ENCODE measurements around the gene NCAPD2.
"Not testable (repeated sequence)": the region's sequence is repeated elsewhere in the genome, so short reads cannot be mapped to it uniquely, and the experiment has no call there.

NCAPD2 gene

GRCh38 chr12:6492838-6493496 is 935 bp upstream of the NCAPD2 start, which contains the start of gene MRPL51:
MRPL51 (minus strand) TSS chr12:6493262; CDS start chr12:6493136, 126 bp downstream.
- peak; percentile 98 for DNase-seq (ENCODE audit: low spot score)

GRCh38 chr12:6494258-6494743 is 399 bp downstream of the NCAPD2 start:
- no peak for DNase-seq (ENCODE audit: low spot score)

GRCh38 chr12:6494968-6495367 is 1.1 kb downstream of the NCAPD2 start:
- DNase-seq (ENCODE audit: low spot score), result no peak

- not testable (repeated sequence) for DNase-seq (ENCODE audit: low spot score)
Observed at GRCh38 chr12:6497291-6497690, 3.4 kb downstream of the NCAPD2 start.

- peak; percentile 9 for DNase-seq (ENCODE audit: low spot score)
Observed at GRCh38 chr12:6500466-6500865, 6.6 kb downstream of the NCAPD2 start.

GRCh38 chr12:6507102-6507998 is 13.4 kb downstream of the NCAPD2 start:
- DNase-seq (ENCODE audit: low spot score), result no peak

GRCh38 chr12:6508087-6508486 is 14.2 kb downstream of the NCAPD2 start:
- no peak for DNase-seq (ENCODE audit: low spot score)

- DNase-seq (ENCODE audit: low spot score), result no peak
Observed at GRCh38 chr12:6520186-6520585, 26.3 kb downstream of the NCAPD2 start.

GRCh38 chr12:6522193-6522592 is 28.3 kb downstream of the NCAPD2 start:
- DNase-seq (ENCODE audit: low spot score), result no peak

GRCh38 chr12:6523708-6524107 is 29.8 kb downstream of the NCAPD2 start:
- no peak for DNase-seq (ENCODE audit: low spot score)

GRCh38 chr12:6524648-6525047 is 30.7 kb downstream of the NCAPD2 start:
- DNase-seq (ENCODE audit: low spot score), result no peak

GRCh38 chr12:6526201-6526600 is 32.3 kb downstream of the NCAPD2 start:
- no peak for DNase-seq (ENCODE audit: low spot score)

GRCh38 chr12:6526766-6527525 is 33.0 kb downstream of the NCAPD2 start:
- DNase-seq (ENCODE audit: low spot score), result no peak

GRCh38 chr12:6527711-6528110 is 33.8 kb downstream of the NCAPD2 start:
- DNase-seq (ENCODE audit: low spot score), result no peak

- no peak for DNase-seq (ENCODE audit: low spot score)
Observed at GRCh38 chr12:6528539-6529235, 34.8 kb downstream of the NCAPD2 start.

GRCh38 chr12:6529291-6529737 is 35.4 kb downstream of the NCAPD2 start:
- DNase-seq (ENCODE audit: low spot score), result no peak

- DNase-seq (ENCODE audit: low spot score), result no peak
Observed at GRCh38 chr12:6530576-6531260, 36.8 kb downstream of the NCAPD2 start.

GRCh38 chr12:6532051-6532926 is 38.4 kb downstream of the NCAPD2 start:
- peak; percentile 75 for DNase-seq (ENCODE audit: low spot score)

- DNase-seq (ENCODE audit: low spot score), result peak; percentile 88
Observed at GRCh38 chr12:6532927-6533652, 39.2 kb downstream of the NCAPD2 start.

- DNase-seq (ENCODE audit: low spot score), result no peak
Observed at GRCh38 chr12:6533653-6533922, 39.7 kb downstream of the NCAPD2 start.

Measured in COLO829 (cell line).